ENCODE results near the gene CNN2. TPM values are rescaled to one million over a fixed set of nuclear protein-coding genes. Genes with fewer than 3 reads are reported as not detected.

CNN2 gene
- total and polyA plus RNA-seq, 2 of the 13 experiments (the other 11 are each of a cell fraction or from before 2014, with no cell fraction given) = 63.6 to 70.0 TPM

DNA sequence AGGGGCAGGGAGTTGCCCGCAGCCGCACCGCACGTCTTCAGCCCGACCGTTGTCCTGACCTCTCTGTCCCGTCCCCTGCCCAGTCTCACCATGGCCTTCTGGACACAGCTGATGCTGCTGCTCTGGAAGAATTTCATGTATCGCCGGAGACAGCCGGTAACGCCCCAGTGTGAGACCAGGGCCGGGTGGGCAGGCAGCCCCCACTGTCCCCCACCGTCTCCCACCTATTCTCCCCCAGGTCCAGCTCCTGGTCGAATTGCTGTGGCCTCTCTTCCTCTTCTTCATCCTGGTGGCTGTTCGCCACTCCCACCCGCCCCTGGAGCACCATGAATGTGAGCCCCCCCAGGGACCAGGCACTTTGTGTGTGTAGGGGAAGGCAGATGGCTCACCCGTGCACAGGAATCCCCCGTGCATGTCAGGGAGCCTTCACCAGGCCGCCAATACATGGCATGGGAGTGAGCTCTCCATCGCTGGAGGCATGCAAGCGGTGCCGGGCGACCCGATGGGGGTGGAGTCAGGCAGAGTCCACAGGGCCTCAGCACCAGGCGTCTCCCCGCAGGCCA, 14.9 kb downstream of the CNN2 start (continued):
- TF ChIP-seq, protein P1, sequence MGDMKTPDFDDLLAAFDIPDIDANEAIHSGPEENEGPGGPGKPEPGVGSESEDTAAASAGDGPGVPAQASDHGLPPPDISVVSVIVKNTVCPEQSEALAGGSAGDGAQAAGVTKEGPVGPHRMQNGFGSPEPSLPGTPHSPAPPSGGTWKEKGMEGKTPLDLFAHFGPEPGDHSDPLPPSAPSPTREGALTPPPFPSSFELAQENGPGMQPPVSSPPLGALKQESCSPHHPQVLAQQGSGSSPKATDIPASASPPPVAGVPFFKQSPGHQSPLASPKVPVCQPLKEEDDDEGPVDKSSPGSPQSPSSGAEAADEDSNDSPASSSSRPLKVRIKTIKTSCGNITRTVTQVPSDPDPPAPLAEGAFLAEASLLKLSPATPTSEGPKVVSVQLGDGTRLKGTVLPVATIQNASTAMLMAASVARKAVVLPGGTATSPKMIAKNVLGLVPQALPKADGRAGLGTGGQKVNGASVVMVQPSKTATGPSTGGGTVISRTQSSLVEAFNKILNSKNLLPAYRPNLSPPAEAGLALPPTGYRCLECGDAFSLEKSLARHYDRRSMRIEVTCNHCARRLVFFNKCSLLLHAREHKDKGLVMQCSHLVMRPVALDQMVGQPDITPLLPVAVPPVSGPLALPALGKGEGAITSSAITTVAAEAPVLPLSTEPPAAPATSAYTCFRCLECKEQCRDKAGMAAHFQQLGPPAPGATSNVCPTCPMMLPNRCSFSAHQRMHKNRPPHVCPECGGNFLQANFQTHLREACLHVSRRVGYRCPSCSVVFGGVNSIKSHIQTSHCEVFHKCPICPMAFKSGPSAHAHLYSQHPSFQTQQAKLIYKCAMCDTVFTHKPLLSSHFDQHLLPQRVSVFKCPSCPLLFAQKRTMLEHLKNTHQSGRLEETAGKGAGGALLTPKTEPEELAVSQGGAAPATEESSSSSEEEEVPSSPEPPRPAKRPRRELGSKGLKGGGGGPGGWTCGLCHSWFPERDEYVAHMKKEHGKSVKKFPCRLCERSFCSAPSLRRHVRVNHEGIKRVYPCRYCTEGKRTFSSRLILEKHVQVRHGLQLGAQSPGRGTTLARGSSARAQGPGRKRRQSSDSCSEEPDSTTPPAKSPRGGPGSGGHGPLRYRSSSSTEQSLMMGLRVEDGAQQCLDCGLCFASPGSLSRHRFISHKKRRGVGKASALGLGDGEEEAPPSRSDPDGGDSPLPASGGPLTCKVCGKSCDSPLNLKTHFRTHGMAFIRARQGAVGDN (CRISPR knock-in tag; IDR thresholded peaks at IDR 0.05) = peak; percentile 19; the same call in 1 of the 2 replicates
- TF ChIP-seq, protein P2, sequence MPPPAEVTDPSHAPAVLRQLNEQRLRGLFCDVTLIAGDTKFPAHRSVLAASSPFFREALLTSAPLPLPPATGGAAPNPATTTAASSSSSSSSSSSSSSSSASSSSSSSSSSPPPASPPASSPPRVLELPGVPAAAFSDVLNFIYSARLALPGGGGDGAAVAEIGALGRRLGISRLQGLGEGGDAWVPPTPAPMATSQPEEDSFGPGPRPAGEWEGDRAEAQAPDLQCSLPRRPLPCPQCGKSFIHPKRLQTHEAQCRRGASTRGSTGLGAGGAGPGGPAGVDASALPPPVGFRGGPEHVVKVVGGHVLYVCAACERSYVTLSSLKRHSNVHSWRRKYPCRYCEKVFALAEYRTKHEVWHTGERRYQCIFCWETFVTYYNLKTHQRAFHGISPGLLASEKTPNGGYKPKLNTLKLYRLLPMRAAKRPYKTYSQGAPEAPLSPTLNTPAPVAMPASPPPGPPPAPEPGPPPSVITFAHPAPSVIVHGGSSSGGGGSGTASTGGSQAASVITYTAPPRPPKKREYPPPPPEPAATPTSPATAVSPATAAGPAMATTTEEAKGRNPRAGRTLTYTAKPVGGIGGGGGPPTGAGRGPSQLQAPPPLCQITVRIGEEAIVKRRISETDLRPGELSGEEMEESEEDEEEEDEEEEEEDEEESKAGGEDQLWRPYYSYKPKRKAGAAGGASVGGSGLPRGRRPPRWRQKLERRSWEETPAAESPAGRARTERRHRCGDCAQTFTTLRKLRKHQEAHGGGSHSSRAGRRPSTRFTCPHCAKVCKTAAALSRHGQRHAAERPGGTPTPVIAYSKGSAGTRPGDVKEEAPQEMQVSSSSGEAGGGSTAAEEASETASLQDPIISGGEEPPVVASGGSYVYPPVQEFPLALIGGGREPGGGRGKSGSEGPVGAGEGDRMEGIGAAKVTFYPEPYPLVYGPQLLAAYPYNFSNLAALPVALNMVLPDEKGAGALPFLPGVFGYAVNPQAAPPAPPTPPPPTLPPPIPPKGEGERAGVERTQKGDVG (CRISPR knock-in tag; IDR thresholded peaks at IDR 0.05; ENCODE audit: borderline replicate concordance) = no peak
- TF ChIP-seq ZNF136 (CRISPR knock-in tag; IDR thresholded peaks at IDR 0.05; ENCODE audit: low read depth) (0 out of 2 replicates have a peak, but pooled peaks have one; percentile 75), ZNF768 (CRISPR knock-in tag; IDR thresholded peaks at IDR 0.05) (peak; percentile 73; the same call in 1 of the 2 replicates), CHD4 (IDR thresholded peaks at IDR 0.05; ENCODE audit: borderline replicate concordance, low read length) (no peak), ZFP36L1 (CRISPR knock-in tag; IDR thresholded peaks at IDR 0.05) (no peak), NFIC (IDR thresholded peaks at IDR 0.05; ENCODE audit: low read length) (no peak), ZBTB7A (CRISPR knock-in tag; IDR thresholded peaks at IDR 0.05) (no peak), HNRNPUL1 (IDR thresholded peaks at IDR 0.05; ENCODE audit: low read depth, low read length) (no peak), ZNF496 (CRISPR knock-in tag; IDR thresholded peaks at IDR 0.05; ENCODE audit: insufficient replicate concordance) (no peak), ZFP36L2 (CRISPR knock-in tag; IDR thresholded peaks at IDR 0.05) (no peak), CHD2 (IDR thresholded peaks at IDR 0.05; ENCODE audit: low read depth, low read length) (no peak)
- TF ChIP-seq, protein P3, sequence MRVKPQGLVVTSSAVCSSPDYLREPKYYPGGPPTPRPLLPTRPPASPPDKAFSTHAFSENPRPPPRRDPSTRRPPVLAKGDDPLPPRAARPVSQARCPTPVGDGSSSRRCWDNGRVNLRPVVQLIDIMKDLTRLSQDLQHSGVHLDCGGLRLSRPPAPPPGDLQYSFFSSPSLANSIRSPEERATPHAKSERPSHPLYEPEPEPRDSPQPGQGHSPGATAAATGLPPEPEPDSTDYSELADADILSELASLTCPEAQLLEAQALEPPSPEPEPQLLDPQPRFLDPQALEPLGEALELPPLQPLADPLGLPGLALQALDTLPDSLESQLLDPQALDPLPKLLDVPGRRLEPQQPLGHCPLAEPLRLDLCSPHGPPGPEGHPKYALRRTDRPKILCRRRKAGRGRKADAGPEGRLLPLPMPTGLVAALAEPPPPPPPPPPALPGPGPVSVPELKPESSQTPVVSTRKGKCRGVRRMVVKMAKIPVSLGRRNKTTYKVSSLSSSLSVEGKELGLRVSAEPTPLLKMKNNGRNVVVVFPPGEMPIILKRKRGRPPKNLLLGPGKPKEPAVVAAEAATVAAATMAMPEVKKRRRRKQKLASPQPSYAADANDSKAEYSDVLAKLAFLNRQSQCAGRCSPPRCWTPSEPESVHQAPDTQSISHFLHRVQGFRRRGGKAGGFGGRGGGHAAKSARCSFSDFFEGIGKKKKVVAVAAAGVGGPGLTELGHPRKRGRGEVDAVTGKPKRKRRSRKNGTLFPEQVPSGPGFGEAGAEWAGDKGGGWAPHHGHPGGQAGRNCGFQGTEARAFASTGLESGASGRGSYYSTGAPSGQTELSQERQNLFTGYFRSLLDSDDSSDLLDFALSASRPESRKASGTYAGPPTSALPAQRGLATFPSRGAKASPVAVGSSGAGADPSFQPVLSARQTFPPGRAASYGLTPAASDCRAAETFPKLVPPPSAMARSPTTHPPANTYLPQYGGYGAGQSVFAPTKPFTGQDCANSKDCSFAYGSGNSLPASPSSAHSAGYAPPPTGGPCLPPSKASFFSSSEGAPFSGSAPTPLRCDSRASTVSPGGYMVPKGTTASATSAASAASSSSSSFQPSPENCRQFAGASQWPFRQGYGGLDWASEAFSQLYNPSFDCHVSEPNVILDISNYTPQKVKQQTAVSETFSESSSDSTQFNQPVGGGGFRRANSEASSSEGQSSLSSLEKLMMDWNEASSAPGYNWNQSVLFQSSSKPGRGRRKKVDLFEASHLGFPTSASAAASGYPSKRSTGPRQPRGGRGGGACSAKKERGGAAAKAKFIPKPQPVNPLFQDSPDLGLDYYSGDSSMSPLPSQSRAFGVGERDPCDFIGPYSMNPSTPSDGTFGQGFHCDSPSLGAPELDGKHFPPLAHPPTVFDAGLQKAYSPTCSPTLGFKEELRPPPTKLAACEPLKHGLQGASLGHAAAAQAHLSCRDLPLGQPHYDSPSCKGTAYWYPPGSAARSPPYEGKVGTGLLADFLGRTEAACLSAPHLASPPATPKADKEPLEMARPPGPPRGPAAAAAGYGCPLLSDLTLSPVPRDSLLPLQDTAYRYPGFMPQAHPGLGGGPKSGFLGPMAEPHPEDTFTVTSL (CRISPR knock-in tag; IDR thresholded peaks at IDR 0.05; ENCODE audit: borderline replicate concordance) = no peak
- TF ChIP-seq, protein P4, sequence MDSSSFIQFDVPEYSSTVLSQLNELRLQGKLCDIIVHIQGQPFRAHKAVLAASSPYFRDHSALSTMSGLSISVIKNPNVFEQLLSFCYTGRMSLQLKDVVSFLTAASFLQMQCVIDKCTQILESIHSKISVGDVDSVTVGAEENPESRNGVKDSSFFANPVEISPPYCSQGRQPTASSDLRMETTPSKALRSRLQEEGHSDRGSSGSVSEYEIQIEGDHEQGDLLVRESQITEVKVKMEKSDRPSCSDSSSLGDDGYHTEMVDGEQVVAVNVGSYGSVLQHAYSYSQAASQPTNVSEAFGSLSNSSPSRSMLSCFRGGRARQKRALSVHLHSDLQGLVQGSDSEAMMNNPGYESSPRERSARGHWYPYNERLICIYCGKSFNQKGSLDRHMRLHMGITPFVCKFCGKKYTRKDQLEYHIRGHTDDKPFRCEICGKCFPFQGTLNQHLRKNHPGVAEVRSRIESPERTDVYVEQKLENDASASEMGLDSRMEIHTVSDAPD (CRISPR knock-in tag; IDR thresholded peaks at IDR 0.05) = no peak

All from HepG2 (cell line).